ENCODE results near the gene ATXN7L1.

Gene ATXN7L1

GRCh38 chr7:105766421-105767073 lies 109.9 kb downstream of the ATXN7L1 start:
- DNase-seq (ENCODE audit: low read depth, low spot score): no peak
- Histone ChIP-seq H3K4me3 (ENCODE audit: insufficient read length, low read depth) (no peak overlapping the region), H3K27me3 (ENCODE audit: insufficient read depth, insufficient read length) (no peaks in the 10 kb centered on the region), H3K4me1 (ENCODE audit: insufficient read depth, insufficient read length) (peaks cover 3% of the 10 kb centered on the region), H3K9ac (ENCODE audit: insufficient read length, low read depth) (no peak overlapping the region), H3K36me3 (ENCODE audit: insufficient read depth, insufficient read length, low read length) (no peaks in the 10 kb centered on the region), H3K9me3 (ENCODE audit: insufficient read depth, low read length) (no peaks in the 10 kb centered on the region)
- no peak for TF ChIP-seq YY1 (IDR thresholded peaks at IDR 0.05; ENCODE audit: insufficient read depth, insufficient read length)
- TF ChIP-seq ZNF274 (IDR thresholded peaks at IDR 0.05; ENCODE audit: low read depth, low read length): no peak
- TF ChIP-seq SUZ12 (IDR thresholded peaks at IDR 0.05; ENCODE audit: extremely low read depth, insufficient read depth, insufficient read length): no peak

DNA sequence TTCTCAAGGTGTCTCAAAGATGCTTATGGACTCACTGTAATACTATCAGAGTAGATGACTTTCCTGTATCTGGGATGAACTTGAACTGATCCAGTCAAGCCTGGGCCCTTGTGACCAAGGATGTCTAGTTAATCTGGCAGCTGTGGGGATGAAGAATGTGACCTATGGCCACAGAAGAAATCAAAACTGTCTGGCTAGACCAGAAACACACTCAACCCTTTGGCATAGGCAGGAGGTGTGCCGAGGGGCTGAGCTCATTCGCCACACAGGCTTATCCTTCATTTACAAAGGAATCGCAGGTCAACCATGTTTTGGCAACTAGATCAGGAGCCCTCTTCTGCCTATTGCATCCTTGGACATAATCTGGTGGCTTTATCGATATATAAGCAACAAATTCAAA lies 110.6 kb downstream of the ATXN7L1 start:
- H3K9ac ChIP-seq (ENCODE audit: insufficient read length, low read depth): no peak overlapping the region
- TF ChIP-seq ZNF274 (IDR thresholded peaks at IDR 0.05; ENCODE audit: low read depth, low read length) (no peak), SUZ12 (IDR thresholded peaks at IDR 0.05; ENCODE audit: extremely low read depth, insufficient read depth, insufficient read length) (no peak), YY1 (IDR thresholded peaks at IDR 0.05; ENCODE audit: insufficient read depth, insufficient read length) (no peak)
- peaks cover 3% of the 10 kb centered on the region for H3K4me1 ChIP-seq (ENCODE audit: insufficient read depth, insufficient read length)
- H3K36me3 ChIP-seq (ENCODE audit: insufficient read depth, insufficient read length, low read length): peaks cover 2% of the 10 kb centered on the region
- H3K27me3 ChIP-seq (ENCODE audit: insufficient read depth, insufficient read length): no peaks in the 10 kb centered on the region
- DNase-seq (ENCODE audit: low read depth, low spot score): no peak
- no peak overlapping the region for H3K4me3 ChIP-seq (ENCODE audit: insufficient read length, low read depth)
- no peaks in the 10 kb centered on the region for H3K9me3 ChIP-seq (ENCODE audit: insufficient read depth, low read length)

DNA sequence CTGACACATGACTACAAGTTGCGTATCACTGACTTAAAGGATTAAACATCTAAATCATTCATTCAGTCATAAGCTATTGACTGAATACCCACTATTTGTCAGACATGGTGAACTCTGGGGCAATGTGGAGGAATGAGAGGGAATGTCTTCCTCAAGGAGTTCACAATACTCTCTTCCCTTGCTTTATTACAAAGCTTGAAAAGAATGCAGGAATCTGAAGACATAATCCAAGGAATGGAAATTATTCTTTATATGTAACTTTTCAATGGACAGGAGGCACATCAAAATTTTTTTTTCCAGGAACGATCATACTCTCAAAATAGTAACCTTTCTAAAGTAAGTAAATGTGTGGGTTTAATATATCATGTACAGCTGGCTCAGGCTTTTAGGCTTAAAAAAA lies 111.9 kb downstream of the ATXN7L1 start:
- TF ChIP-seq SUZ12 (IDR thresholded peaks at IDR 0.05; ENCODE audit: extremely low read depth, insufficient read depth, insufficient read length) (no peak), ZNF274 (IDR thresholded peaks at IDR 0.05; ENCODE audit: low read depth, low read length) (no peak), YY1 (IDR thresholded peaks at IDR 0.05; ENCODE audit: insufficient read depth, insufficient read length) (no peak)
- no peak overlapping the region for H3K4me3 ChIP-seq (ENCODE audit: insufficient read length, low read depth)
- H3K27me3 ChIP-seq (ENCODE audit: insufficient read depth, insufficient read length): no peaks in the 10 kb centered on the region
- DNase-seq (ENCODE audit: low read depth, low spot score): no peak
- peaks cover 3% of the 10 kb centered on the region for H3K4me1 ChIP-seq (ENCODE audit: insufficient read depth, insufficient read length)
- no peaks in the 10 kb centered on the region for H3K9me3 ChIP-seq (ENCODE audit: insufficient read depth, low read length)
- peaks cover 3% of the 10 kb centered on the region for H3K36me3 ChIP-seq (ENCODE audit: insufficient read depth, insufficient read length, low read length)
- no peak overlapping the region for H3K9ac ChIP-seq (ENCODE audit: insufficient read length, low read depth)

DNA sequence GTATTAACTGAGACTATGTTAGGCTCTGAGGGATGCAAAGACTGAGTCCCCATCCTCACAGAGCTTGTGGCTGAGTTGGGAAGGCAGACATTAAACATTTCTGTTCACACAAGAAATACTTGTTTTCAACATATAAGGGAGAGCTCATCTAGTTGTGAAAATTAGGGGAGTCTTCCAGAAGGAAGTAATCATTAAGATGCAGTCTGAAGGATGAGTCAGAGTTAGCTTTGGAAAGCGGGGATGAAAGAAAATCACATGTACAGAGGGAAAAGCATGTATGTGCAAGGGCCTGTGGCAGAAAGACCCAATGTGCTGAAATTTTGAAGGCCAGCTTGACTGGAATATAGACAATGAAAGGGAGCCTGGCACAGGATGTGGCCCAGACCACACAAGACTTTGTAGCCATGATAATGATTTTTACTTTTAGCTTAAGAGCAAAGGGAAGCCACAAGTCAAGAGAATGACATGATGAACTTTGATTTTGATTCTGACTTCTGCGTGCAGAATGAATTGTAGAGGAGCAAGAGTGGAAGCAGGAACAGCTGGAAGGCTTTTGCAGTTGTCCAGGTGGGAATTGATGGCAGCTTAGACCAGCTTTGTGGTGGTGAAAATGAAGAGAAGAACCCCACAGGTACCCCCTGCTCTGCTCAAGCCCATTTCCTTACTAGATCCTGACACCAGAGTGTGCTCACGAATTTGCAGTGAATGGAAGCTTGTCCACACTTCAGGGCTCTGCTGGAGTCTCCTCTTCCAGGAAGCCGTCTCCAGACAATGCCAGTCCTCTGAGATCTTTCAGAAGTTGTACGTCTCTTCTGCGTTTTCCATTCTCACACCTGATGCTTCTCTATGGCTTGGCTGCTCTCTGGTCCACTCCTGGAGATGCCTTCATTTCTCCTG lies 115.6 kb downstream of the ATXN7L1 start:
- TF ChIP-seq SUZ12 (IDR thresholded peaks at IDR 0.05; ENCODE audit: extremely low read depth, insufficient read depth, insufficient read length) (no peak), YY1 (IDR thresholded peaks at IDR 0.05; ENCODE audit: insufficient read depth, insufficient read length) (no peak), ZNF274 (IDR thresholded peaks at IDR 0.05; ENCODE audit: low read depth, low read length) (no peak)
- peaks cover 4% of the 10 kb centered on the region for H3K36me3 ChIP-seq (ENCODE audit: insufficient read depth, insufficient read length, low read length)
- no peaks in the 10 kb centered on the region for H3K27me3 ChIP-seq (ENCODE audit: insufficient read depth, insufficient read length)
- no peak overlapping the region for H3K4me3 ChIP-seq (ENCODE audit: insufficient read length, low read depth)
- no peak for DNase-seq (ENCODE audit: low read depth, low spot score)
- no peaks in the 10 kb centered on the region for H3K9me3 ChIP-seq (ENCODE audit: insufficient read depth, low read length)
- no peaks in the 10 kb centered on the region for H3K4me1 ChIP-seq (ENCODE audit: insufficient read depth, insufficient read length)
- no peak overlapping the region for H3K9ac ChIP-seq (ENCODE audit: insufficient read length, low read depth)

DNA sequence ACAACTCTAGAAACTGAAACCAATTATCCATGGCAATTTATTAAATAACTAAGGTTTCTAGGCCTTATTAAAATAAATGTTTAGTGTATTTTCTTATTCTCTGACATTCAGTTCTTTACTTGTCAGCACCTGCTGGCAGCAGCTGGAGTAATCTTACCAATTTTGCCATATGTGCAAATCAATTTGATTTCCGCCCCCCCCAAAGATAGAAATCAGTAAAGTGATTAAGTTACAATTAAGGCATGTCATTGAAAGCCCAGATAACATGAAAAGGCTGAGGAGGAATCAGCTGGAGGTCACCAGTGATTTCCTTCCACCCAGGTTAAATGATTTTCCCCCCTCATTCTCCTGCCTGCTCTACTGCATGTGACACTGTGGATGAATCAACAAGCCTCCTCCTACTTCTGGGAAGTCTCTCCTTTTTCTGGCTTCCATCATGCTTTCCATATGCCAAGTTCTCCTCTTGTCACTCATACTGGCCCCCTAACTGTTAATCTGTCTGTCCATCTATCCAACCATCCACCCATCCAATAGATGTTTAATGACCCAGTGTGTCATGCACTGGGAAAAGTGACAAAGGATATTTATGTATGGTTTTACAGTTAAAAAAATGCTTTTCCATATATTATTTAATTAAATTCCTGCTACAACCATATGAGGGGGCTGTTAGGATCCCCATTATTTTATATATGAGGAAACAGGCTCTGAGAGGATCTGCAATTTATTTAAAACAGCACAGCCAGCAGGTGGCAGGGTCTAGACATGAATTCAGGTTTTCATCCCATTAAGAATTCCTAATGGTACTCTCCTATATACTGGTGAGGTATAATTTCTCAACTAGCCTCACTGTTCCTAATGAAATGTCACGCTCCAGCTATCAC lies 116.5 kb downstream of the ATXN7L1 start:
- Histone ChIP-seq H3K27me3 (ENCODE audit: insufficient read depth, insufficient read length) (no peaks in the 10 kb centered on the region), H3K36me3 (ENCODE audit: insufficient read depth, insufficient read length, low read length) (peaks cover 6% of the 10 kb centered on the region), H3K4me1 (ENCODE audit: insufficient read depth, insufficient read length) (no peaks in the 10 kb centered on the region), H3K9ac (ENCODE audit: insufficient read length, low read depth) (no peak overlapping the region), H3K9me3 (ENCODE audit: insufficient read depth, low read length) (no peaks in the 10 kb centered on the region), H3K4me3 (ENCODE audit: insufficient read length, low read depth) (no peak overlapping the region)
- TF ChIP-seq SUZ12 (IDR thresholded peaks at IDR 0.05; ENCODE audit: extremely low read depth, insufficient read depth, insufficient read length): no peak
- TF ChIP-seq ZNF274 (IDR thresholded peaks at IDR 0.05; ENCODE audit: low read depth, low read length): no peak
- no peak for TF ChIP-seq YY1 (IDR thresholded peaks at IDR 0.05; ENCODE audit: insufficient read depth, insufficient read length)
- DNase-seq (ENCODE audit: low read depth, low spot score): no peak

DNA sequence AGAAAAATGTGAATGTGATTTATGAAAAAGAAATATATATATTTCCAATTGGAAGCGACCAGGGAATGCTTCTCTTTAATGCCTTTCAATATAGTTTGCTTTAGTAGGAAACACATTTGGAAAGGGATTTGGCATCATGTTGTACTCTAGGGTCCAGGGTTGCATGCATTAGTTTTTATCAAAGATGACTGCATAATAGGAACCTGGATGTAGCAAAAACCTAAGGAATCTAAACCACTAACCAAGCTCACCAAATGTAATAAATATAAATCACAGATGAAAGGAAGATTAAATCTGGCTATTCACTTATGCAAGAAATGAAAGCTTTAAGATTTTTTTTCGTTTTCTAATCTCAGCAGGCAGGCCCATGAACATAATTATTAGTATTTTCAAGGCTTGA lies 120.0 kb downstream of the ATXN7L1 start:
- TF ChIP-seq ZNF274 (IDR thresholded peaks at IDR 0.05; ENCODE audit: low read depth, low read length) (no peak), YY1 (IDR thresholded peaks at IDR 0.05; ENCODE audit: insufficient read depth, insufficient read length) (no peak), SUZ12 (IDR thresholded peaks at IDR 0.05; ENCODE audit: extremely low read depth, insufficient read depth, insufficient read length) (no peak)

More for the DNA sequence above, 120.0 kb downstream of the ATXN7L1 start:
- no peaks in the 10 kb centered on the region for H3K9me3 ChIP-seq (ENCODE audit: insufficient read depth, low read length)
- no peaks in the 10 kb centered on the region for H3K4me1 ChIP-seq (ENCODE audit: insufficient read depth, insufficient read length)
- no peak for DNase-seq (ENCODE audit: low read depth, low spot score)
- H3K36me3 ChIP-seq (ENCODE audit: insufficient read depth, insufficient read length, low read length): peaks cover 8% of the 10 kb centered on the region
- H3K9ac ChIP-seq (ENCODE audit: insufficient read length, low read depth): no peak overlapping the region
- H3K4me3 ChIP-seq (ENCODE audit: insufficient read length, low read depth): no peak overlapping the region
- H3K27me3 ChIP-seq (ENCODE audit: insufficient read depth, insufficient read length): no peaks in the 10 kb centered on the region
